ENCODE measurements around the gene MKS1.

DNA sequence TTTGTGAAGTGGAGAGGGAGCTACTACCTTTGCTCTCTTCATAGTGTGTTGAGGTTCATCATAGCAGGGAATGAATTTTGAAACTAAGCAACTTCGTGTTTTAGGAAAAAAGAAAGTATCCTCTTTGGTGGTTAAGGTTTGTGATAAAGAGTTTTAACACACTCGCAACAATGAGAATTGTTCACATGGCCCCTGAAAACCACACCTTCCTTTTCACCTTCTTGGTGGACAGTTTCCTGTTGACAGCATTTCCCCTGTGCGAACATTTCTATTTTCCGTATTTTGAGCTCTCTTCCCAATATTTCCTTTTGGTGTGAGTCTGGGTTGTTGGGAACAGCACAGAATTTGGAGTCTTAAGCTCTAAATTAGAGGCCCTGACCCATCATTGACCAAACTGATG lies 48.4 kb downstream of the MKS1 start:
- TF ChIP-seq, protein P1, sequence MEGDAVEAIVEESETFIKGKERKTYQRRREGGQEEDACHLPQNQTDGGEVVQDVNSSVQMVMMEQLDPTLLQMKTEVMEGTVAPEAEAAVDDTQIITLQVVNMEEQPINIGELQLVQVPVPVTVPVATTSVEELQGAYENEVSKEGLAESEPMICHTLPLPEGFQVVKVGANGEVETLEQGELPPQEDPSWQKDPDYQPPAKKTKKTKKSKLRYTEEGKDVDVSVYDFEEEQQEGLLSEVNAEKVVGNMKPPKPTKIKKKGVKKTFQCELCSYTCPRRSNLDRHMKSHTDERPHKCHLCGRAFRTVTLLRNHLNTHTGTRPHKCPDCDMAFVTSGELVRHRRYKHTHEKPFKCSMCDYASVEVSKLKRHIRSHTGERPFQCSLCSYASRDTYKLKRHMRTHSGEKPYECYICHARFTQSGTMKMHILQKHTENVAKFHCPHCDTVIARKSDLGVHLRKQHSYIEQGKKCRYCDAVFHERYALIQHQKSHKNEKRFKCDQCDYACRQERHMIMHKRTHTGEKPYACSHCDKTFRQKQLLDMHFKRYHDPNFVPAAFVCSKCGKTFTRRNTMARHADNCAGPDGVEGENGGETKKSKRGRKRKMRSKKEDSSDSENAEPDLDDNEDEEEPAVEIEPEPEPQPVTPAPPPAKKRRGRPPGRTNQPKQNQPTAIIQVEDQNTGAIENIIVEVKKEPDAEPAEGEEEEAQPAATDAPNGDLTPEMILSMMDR (IDR thresholded peaks at IDR 0.05; ENCODE audit: low read depth, low read length) = no peak
- TF ChIP-seq EZH2phosphoT487 (IDR thresholded peaks at IDR 0.05; ENCODE audit: low read depth) = no peak
